ENCODE data around the gene KBTBD12.

KBTBD12 gene

GRCh38 chr3:127986803-127987202, 71.8 kb downstream of the KBTBD12 start:
- DNase-seq = no peak

- DNase-seq = no peak
These were observed 72.4 kb downstream of the KBTBD12 start for GRCh38 chr3:127987309-127987995.

- no peak for DNase-seq
These were observed 73.9 kb downstream of the KBTBD12 start for GRCh38 chr3:127988770-127989557.

- DNase-seq = no peak
These were observed 75.0 kb downstream of the KBTBD12 start for GRCh38 chr3:127990051-127990450.

- DNase-seq = no peak
These were observed 75.4 kb downstream of the KBTBD12 start for GRCh38 chr3:127990461-127990860.

GRCh38 chr3:127991251-127991650, 76.2 kb downstream of the KBTBD12 start:
- DNase-seq = no peak

GRCh38 chr3:127991681-127992080, 76.6 kb downstream of the KBTBD12 start:
- no peak for DNase-seq

- no peak for DNase-seq
These were observed 77.1 kb downstream of the KBTBD12 start for GRCh38 chr3:127992127-127992526.

GRCh38 chr3:127994011-127994410, 79.0 kb downstream of the KBTBD12 start:
- DNase-seq = no peak

GRCh38 chr3:127997016-127997415, 82.0 kb downstream of the KBTBD12 start:
- no peak for DNase-seq

- DNase-seq = no peak
These were observed 82.9 kb downstream of the KBTBD12 start for GRCh38 chr3:127997961-127998360.

- no peak for DNase-seq
These were observed 83.6 kb downstream of the KBTBD12 start for GRCh38 chr3:127998596-127998995.

GRCh38 chr3:127999509-128000106, 84.6 kb downstream of the KBTBD12 start:
- DNase-seq = no peak

- DNase-seq = no peak
These were observed 86.5 kb downstream of the KBTBD12 start for GRCh38 chr3:128001576-128001975.

GRCh38 chr3:128004661-128005060, 89.6 kb downstream of the KBTBD12 start:
- DNase-seq = no peak

- DNase-seq = no peak
These were observed 91.3 kb downstream of the KBTBD12 start for GRCh38 chr3:128006061-128007032.

- no peak for DNase-seq
These were observed 92.0 kb downstream of the KBTBD12 start for GRCh38 chr3:128007033-128007424.

- DNase-seq = no peak
These were observed 95.2 kb downstream of the KBTBD12 start for GRCh38 chr3:128009952-128010846.

GRCh38 chr3:128011140-128011539, 96.1 kb downstream of the KBTBD12 start:
- DNase-seq = no peak

GRCh38 chr3:128012050-128012449, 97.0 kb downstream of the KBTBD12 start:
- no peak for DNase-seq

GRCh38 chr3:128014548-128014947, 99.5 kb downstream of the KBTBD12 start:
- DNase-seq = no peak

GRCh38 chr3:128016502-128016901, 101.5 kb downstream of the KBTBD12 start:
- DNase-seq = no peak

Measured in stimulated activated CD4-positive, alpha-beta T cell treated with anti-CD3 and anti-CD28 coated beads, Interleukin-1b, Interleukin-23, amount 100 ng/mL, for 48 hours (primary cell).